ENCODE results near the gene MTCL1. TPM values are rescaled to one million over a fixed set of nuclear protein-coding genes. Genes with fewer than 3 reads are reported as not detected.

The MTCL1 gene
- total RNA-seq, 1 donor from 2014 or later = 59.3 TPM

GRCh38 chr18:8826514-8826913 lies 121.2 kb downstream of the MTCL1 start:
- Histone ChIP-seq H3K27ac (ENCODE audit: low read depth, low read length) (no peak overlapping the region), H3K79me2 (ENCODE audit: insufficient read depth, low read length) (no peaks in the 10 kb centered on the region), H3K36me3 (ENCODE audit: insufficient read depth, low read length) (peaks cover 24% of the 10 kb centered on the region), H3K4me1 (ENCODE audit: insufficient read depth, low read length) (peaks cover 5% of the 10 kb centered on the region), H3K4me3 (ENCODE audit: insufficient read depth, low read depth, low read length) (no peak overlapping the region), H2AFZ (ENCODE audit: low read depth, low read length) (no peak overlapping the region), H4K20me1 (ENCODE audit: insufficient read depth, low read length) (peaks cover 7% of the 10 kb centered on the region), H3K9me3 (ENCODE audit: insufficient read depth, low read depth, low read length) (no peaks in the 10 kb centered on the region), H3K4me2 (ENCODE audit: low read length) (no peak overlapping the region), H3K27me3 (ENCODE audit: insufficient read depth, low read length) (no peaks in the 10 kb centered on the region), H3K9ac (ENCODE audit: low read length) (no peak overlapping the region)
- Mint-ChIP-seq H3K27ac (ENCODE audit: unreplicated experiment) (no peak overlapping the region), H3K4me3 (ENCODE audit: unreplicated experiment) (no peak overlapping the region), H3K36me3 (ENCODE audit: low read depth, unreplicated experiment) (peaks cover 50% of the 10 kb centered on the region), H3K27me3 (ENCODE audit: low read depth, unreplicated experiment) (no peaks in the 10 kb centered on the region), H3K4me1 (ENCODE audit: low read depth, unreplicated experiment) (peaks cover 7% of the 10 kb centered on the region), H3K9me3 (ENCODE audit: unreplicated experiment) (no peaks in the 10 kb centered on the region)
- DNase-seq (ENCODE audit: low read depth) (no peak), FAIRE-seq (no peak)
- TF ChIP-seq CTCF (IDR thresholded peaks at IDR 0.05; ENCODE audit: insufficient read depth, low read depth, low read length) = no peak
- TF ChIP-seq EZH2 (IDR thresholded peaks at IDR 0.05; ENCODE audit: insufficient read depth, low read length) = no peak

GRCh38 chr18:8826971-8827370 lies 121.6 kb downstream of the MTCL1 start:
- H3K27ac ChIP-seq (ENCODE audit: low read depth, low read length) = no peak overlapping the region
- DNase-seq (ENCODE audit: low read depth) (no peak), FAIRE-seq (no peak)
- no peaks in the 10 kb centered on the region for H3K79me2 ChIP-seq (ENCODE audit: insufficient read depth, low read length)
- TF ChIP-seq CTCF (IDR thresholded peaks at IDR 0.05; ENCODE audit: insufficient read depth, low read depth, low read length) (no peak), EZH2 (IDR thresholded peaks at IDR 0.05; ENCODE audit: insufficient read depth, low read length) (no peak)
- no peaks in the 10 kb centered on the region for H3K9me3 Mint-ChIP-seq (ENCODE audit: unreplicated experiment)
- H3K27me3 Mint-ChIP-seq (ENCODE audit: low read depth, unreplicated experiment) = no peaks in the 10 kb centered on the region
- H3K27ac Mint-ChIP-seq (ENCODE audit: unreplicated experiment) = no peak overlapping the region
- peaks cover 7% of the 10 kb centered on the region for H4K20me1 ChIP-seq (ENCODE audit: insufficient read depth, low read length)
- no peak overlapping the region for H3K4me3 ChIP-seq (ENCODE audit: insufficient read depth, low read depth, low read length)
- no peaks in the 10 kb centered on the region for H3K9me3 ChIP-seq (ENCODE audit: insufficient read depth, low read depth, low read length)
- no peak overlapping the region for H2AFZ ChIP-seq (ENCODE audit: low read depth, low read length)
- H3K4me2 ChIP-seq (ENCODE audit: low read length) = no peak overlapping the region
- no peaks in the 10 kb centered on the region for H3K27me3 ChIP-seq (ENCODE audit: insufficient read depth, low read length)
- H3K9ac ChIP-seq (ENCODE audit: low read length) = no peak overlapping the region
- peaks cover 48% of the 10 kb centered on the region for H3K36me3 Mint-ChIP-seq (ENCODE audit: low read depth, unreplicated experiment)
- H3K4me1 Mint-ChIP-seq (ENCODE audit: low read depth, unreplicated experiment) = peaks cover 7% of the 10 kb centered on the region
- peaks cover 24% of the 10 kb centered on the region for H3K36me3 ChIP-seq (ENCODE audit: insufficient read depth, low read length)
- no peak overlapping the region for H3K4me3 Mint-ChIP-seq (ENCODE audit: unreplicated experiment)
- H3K4me1 ChIP-seq (ENCODE audit: insufficient read depth, low read length) = peaks cover 5% of the 10 kb centered on the region

GRCh38 chr18:8828300-8828699 lies 122.9 kb downstream of the MTCL1 start:
- no peak overlapping the region for H3K27ac Mint-ChIP-seq (ENCODE audit: unreplicated experiment)

More at GRCh38 chr18:8828300-8828699, 122.9 kb downstream of the MTCL1 start:
- Mint-ChIP-seq H3K27me3 (ENCODE audit: low read depth, unreplicated experiment) (no peaks in the 10 kb centered on the region), H3K36me3 (ENCODE audit: low read depth, unreplicated experiment) (peaks cover 40% of the 10 kb centered on the region), H3K4me3 (ENCODE audit: unreplicated experiment) (no peak overlapping the region), H3K9me3 (ENCODE audit: unreplicated experiment) (no peaks in the 10 kb centered on the region), H3K4me1 (ENCODE audit: low read depth, unreplicated experiment) (peaks cover 7% of the 10 kb centered on the region)
- Histone ChIP-seq H2AFZ (ENCODE audit: low read depth, low read length) (no peak overlapping the region), H3K4me2 (ENCODE audit: low read length) (no peak overlapping the region), H3K36me3 (ENCODE audit: insufficient read depth, low read length) (peaks cover 16% of the 10 kb centered on the region), H3K9me3 (ENCODE audit: insufficient read depth, low read depth, low read length) (no peaks in the 10 kb centered on the region), H4K20me1 (ENCODE audit: insufficient read depth, low read length) (peaks cover 7% of the 10 kb centered on the region), H3K79me2 (ENCODE audit: insufficient read depth, low read length) (no peaks in the 10 kb centered on the region), H3K27me3 (ENCODE audit: insufficient read depth, low read length) (no peaks in the 10 kb centered on the region), H3K27ac (ENCODE audit: low read depth, low read length) (no peak overlapping the region), H3K4me3 (ENCODE audit: insufficient read depth, low read depth, low read length) (no peak overlapping the region), H3K9ac (ENCODE audit: low read length) (no peak overlapping the region), H3K4me1 (ENCODE audit: insufficient read depth, low read length) (peaks cover 5% of the 10 kb centered on the region)
- DNase-seq (ENCODE audit: low read depth) = no peak
- TF ChIP-seq CTCF (IDR thresholded peaks at IDR 0.05; ENCODE audit: insufficient read depth, low read depth, low read length) (no peak), EZH2 (IDR thresholded peaks at IDR 0.05; ENCODE audit: insufficient read depth, low read length) (no peak)
- FAIRE-seq = no peak
